ENCODE measurements around the gene TEAD1.
A peak's percentile ranks its signal among the peaks of the same experiment; 100 is the strongest.

Gene TEAD1

GRCh38 chr11:12918667-12919066, 244.4 kb downstream of the TEAD1 start:
- no peak for DNase-seq

DNA sequence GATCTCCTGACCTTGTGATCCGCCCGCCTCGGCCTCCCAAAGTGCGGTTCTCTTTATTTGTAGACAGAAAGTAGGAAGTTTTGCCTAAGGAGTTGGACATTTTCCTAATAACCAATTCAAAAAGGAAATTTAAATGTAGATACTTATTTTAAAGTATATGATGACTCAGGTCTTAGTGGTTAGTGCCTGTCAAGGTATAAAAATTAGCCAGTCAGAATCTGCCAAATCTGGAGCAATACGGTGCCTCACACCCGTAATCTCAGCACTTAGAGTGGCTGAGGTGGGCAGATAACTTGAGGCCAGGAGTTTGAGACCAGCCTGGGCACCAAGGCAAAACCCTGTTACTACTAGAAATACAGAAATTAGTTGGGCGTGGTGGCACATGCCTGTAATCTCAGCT, 248.2 kb downstream of the TEAD1 start:
- no peak for DNase-seq

DNA sequence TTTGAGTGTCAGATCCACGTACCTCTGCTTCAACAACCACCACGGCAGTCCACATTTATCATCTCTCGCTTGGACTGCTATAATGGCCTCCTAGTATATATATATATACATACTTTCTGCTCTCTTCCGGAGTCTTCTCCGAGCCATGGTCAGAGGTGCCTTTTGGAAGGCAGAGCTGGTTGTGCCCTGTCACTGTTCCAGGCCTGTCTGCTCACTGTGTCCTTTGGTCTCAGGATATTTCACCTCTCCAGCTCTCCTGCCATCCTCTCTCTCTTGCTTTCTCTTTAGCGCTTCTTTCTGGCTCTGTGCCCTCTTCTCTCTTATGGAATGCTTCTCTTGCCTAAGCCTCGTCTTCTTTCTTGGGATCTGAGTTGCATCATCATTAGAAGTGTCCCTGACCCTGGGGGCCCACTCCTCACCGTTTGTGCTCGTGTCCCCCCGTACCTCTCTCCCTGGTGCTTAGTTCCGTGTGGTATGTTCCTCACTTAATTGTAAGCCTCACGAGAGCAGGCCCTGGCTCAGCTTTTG, 248.8 kb downstream of the TEAD1 start:
- DNase-seq = no peak

- DNase-seq = peak; percentile 13
Observed at GRCh38 chr11:12924650-12925049, 250.4 kb downstream of the TEAD1 start.

DNA sequence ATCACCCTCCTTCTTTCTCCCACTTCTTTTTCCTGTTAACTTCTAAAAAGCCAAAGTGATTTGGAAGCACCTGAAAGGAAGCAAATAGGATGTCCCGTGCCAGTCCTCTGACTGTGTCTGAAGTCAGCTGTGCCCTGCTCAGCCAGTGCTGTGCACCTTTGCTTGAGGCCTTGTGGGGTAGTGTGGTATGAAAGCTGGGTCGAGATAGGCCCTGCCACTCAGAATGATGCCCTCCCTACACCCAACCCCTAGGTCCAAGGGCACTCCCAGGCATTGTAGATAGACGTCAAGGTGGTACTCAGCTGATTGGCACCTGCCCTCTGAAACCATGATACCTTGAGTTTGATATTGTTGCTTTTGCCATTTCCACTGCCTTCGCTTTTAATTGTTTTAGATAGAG, 251.3 kb downstream of the TEAD1 start:
- DNase-seq = no peak

DNA sequence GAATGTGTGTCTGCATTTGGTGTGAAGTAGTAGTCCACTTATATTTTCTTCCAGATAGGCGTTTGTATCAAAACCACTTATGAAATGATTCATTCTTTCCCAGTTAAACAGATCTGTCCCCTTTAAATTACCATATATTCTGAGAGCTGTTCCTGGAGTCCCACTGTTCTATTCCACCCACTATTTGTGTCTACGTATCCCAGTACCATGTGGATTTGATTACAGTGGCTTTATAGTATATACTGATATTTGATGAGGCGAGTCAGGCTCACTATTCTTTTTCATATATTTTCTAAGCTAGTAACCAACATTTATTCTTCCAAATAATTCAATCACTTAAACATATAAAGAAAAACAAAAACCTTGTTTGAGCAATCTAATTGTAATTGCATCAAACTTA, 253.0 kb downstream of the TEAD1 start:
- no peak for DNase-seq

GRCh38 chr11:12927886-12928285, 253.7 kb downstream of the TEAD1 start:
- no peak for DNase-seq

DNA sequence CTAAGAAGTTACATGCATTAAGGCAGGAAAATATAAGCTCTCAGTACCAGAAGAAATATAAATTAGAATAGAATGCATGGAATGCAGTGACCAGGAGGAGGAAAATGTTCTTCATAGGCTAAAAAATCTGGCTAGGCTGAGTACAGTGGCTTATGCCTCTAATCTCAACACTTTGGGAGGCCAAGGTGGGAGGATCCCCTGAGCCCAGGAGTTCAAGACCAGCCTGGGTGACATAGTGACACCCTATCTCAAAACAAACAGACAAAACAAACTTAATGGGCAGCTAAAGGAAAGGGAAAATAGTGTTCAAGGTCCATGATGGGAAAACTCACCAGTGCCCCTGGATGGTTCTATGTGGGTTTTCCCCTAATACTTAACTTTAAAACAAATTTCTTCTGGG, 256.6 kb downstream of the TEAD1 start:
- no peak for DNase-seq

GRCh38 chr11:12932485-12932884, 258.3 kb downstream of the TEAD1 start:
- DNase-seq = no peak

- DNase-seq = no peak
Observed at GRCh38 chr11:12936200-12936599, 262.0 kb downstream of the TEAD1 start.

- no peak for DNase-seq
Observed at GRCh38 chr11:12938590-12939247, 264.5 kb downstream of the TEAD1 start.

DNA sequence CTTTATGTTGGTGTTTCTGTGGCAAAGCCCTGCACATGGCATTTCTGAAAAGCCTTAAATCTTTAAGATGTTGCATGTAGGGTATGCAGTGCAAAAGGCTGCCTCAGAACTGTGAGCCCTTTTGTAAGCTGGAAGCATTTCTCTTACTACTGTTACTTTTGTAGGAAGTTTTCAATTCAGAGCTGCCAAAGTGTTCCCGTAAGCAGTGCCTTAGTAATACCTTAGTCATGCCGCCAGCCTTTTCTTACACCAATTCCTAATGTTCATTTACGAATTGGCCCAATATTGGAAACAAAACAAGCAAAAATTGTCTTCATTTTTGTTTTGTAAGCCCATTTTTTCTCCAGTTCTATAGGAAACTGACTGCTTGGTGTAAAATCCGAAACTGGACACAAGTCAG, 267.4 kb downstream of the TEAD1 start:
- no peak for DNase-seq

DNA sequence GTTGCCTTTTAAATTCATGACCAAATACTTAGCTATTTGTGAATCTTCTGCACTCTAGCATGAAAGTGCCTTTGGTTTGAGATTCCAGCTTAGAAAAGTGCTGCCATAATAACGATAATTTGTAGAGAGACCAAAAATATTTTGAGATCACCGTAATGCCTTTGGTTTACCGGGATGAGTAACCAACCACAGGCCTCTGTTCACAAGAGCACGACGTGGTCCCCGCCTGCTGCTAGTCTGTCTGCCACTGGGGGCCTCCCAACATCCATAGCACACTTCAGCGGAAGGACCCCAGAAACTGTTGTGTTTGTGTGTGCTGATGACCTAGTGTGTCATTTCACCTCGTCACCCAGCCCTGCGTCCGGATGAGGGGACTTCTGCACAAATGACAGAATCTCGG, 267.9 kb downstream of the TEAD1 start:
- DNase-seq = no peak

DNA sequence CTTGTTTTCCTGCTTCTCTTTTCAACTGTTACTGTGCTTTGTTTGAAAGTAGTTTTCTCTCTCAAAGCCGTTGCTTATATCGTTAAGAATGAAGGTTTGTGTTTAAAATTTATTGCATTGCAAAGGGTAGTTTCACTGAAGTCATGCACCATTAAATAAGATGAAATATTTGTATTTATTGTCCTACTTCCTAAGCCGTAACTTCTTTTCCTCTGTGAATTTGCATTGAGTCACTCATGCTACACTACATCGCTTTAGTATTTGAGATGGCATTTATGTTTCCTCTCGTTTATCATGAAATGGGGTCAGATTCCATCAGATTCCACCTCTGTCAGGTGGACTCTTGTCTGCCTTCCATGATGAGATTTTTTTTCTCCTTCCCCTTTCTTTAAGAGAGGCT, 269.1 kb downstream of the TEAD1 start:
- DNase-seq = no peak

- no peak for DNase-seq
Observed at GRCh38 chr11:12944889-12945288, 270.7 kb downstream of the TEAD1 start.

- DNase-seq = no peak
Observed at GRCh38 chr11:12949453-12949852, 275.2 kb downstream of the TEAD1 start.

GRCh38 chr11:12950670-12951069, 276.4 kb downstream of the TEAD1 start:
- no peak for DNase-seq

DNA sequence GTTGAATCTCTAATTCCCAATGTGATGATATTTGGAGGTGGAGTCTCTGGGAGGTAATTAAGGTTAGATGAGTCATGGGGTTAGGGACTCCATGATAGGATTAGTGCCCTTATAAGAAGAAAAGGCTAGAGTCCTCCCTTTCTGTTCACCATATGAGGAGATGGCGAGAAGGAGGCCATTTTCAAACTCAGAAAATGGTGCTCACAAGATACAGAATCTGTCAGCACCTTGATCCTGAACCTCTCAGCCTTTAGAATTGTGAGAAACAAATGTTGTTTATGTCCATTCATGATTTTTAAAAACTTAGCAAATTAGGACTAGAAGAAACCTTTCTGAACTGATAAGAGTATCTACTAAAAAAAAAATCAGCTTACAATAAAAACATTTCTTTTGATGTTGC, 277.2 kb downstream of the TEAD1 start:
- DNase-seq = no peak

DNA sequence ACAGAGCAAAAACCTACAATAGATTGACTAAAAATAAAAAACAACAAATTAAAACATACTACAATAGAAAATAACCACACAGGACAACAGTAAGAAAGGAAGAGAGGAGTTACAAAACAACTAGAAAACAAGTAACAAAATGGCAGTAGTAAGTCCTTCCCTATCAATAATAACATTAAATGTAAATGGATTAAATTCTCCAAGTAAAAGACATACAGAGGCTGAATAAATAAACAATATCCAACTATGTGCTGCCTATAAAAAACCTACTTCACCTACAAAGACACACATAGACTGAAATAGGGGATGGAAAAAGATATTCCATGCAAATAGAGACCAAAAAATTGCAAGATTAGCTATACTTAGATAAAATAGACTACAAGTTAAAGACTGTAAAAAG, 277.9 kb downstream of the TEAD1 start:
- no peak for DNase-seq

- no peak for DNase-seq
Observed at GRCh38 chr11:12958986-12959385, 284.8 kb downstream of the TEAD1 start.

GRCh38 chr11:12961615-12962014, 287.4 kb downstream of the TEAD1 start:
- no peak for DNase-seq

DNA sequence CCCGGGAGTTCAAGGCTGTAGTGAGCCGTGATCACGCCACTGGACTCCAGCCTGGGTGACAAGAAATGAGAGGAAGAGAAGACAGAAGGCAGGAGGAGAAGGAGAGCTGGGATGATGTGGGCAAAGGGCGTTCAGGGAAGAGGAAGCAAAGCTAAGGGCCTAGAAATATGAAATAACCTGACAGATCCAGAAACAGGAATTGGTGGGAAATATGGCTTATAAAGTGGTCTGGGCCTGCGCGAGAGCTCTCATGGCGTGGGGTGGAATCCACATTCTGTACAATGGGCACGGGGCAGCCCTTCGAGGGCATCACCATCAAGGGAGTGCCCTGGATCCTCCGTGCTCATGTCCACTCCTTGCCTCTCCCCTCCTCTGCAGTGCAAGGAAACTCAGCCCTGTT, 288.1 kb downstream of the TEAD1 start:
- DNase-seq = no peak

- no peak for DNase-seq
Observed at GRCh38 chr11:12963051-12963450, 288.8 kb downstream of the TEAD1 start.

- DNase-seq = peak; percentile 69
Observed at GRCh38 chr11:12963792-12964536, 289.7 kb downstream of the TEAD1 start.

- DNase-seq = no peak
Observed at GRCh38 chr11:12964650-12965049, 290.4 kb downstream of the TEAD1 start.

Measured in activated CD4-positive, alpha-beta T cell treated with anti-CD3 and anti-CD28 coated beads, Interleukin-10, Interleukin-2, amounts not matched to agents 100 ng/mL and 50 ng/mL, durations not matched to agents 16 hours and 8 hours (primary cell).